Liver (tissue), 3 donors: ENCODE data around the gene OR51L1.
"Not testable (repeated sequence)": the region's sequence is repeated elsewhere in the genome, so short reads cannot be mapped to it uniquely, and the experiment has no call there.

Experiments
- NR2F2 ChIP-seq: IDR thresholded peaks from 2 replicates; pipeline ENCODE4 v1.6.1; 2016; ENCODE audit warnings: antibody characterized with exemption
- RAD21 ChIP-seq, 2 donors: IDR thresholded peaks; 2 replicates each; pipeline ENCODE4 v1.6.1; 2016; ENCODE audit warnings: antibody characterized with exemption in 2 of 2, mild to moderate bottlenecking in 2 of 2
- RXRA ChIP-seq, 2 donors: IDR thresholded peaks; 2 replicates each; pipeline ENCODE4 v1.6.1; 2017 to 2018; ENCODE audit warnings: antibody characterized with exemption in 2 of 2, mild to moderate bottlenecking in 1 of 2
- SP1 ChIP-seq: IDR thresholded peaks from 2 replicates; pipeline ENCODE4 v1.6.1; 2018; ENCODE audit warnings: antibody characterized with exemption, mild to moderate bottlenecking
- TAF1 ChIP-seq: conservative IDR thresholded peaks from 2 replicates; pipeline ENCODE4 v1.6.1; 2016; ENCODE audit warnings: antibody characterized with exemption, mild to moderate bottlenecking
- TF ChIP-seq, protein P1 (sequence below): fragments of 150-350 bp; IDR thresholded peaks from 2 replicates; pipeline ENCODE4 v1.5.1; 2017; ENCODE audit warnings: improper control_type of control experiment, low read depth, low read length; ENCODE audit not compliant: missing input control
- TF ChIP-seq, protein P2 (sequence below): IDR thresholded peaks from 2 replicates; pipeline ENCODE4 v1.6.1; 2016; ENCODE audit warnings: antibody characterized with exemption, mild to moderate bottlenecking
- TF ChIP-seq, protein P3 (sequence below): IDR thresholded peaks from 2 replicates; pipeline ENCODE4 v1.6.1; 2016; ENCODE audit warnings: antibody characterized with exemption
- TF ChIP-seq, protein P4 (sequence below): IDR thresholded peaks from 2 replicates; pipeline ENCODE4 v1.6.1; 2016; ENCODE audit warnings: antibody characterized with exemption
- TF ChIP-seq, protein P5 (sequence below): IDR thresholded peaks from 2 replicates; pipeline ENCODE4 v1.6.1; 2016; ENCODE audit warnings: antibody characterized with exemption
- donor health status: healthy.
- donor health status: healthy.

DNA sequence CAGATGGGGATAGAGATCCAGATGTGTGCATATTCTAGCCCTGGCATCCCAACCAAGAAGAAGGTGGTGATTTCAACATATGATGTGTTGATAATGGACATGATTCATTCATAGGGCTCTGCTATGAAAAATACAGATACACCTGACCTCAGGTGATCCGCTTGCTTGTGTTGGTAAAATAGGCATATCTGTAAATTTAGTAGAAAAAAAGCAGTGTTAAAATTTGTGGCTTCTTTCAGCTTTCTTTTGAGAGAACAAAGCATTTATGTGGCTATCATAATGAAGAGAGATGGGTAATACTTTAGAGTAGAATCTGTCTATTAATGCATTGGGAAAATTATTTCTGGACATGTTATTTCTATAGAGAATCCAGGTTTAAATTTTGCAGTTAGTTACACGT is 39.0 kb upstream of the OR51L1 start, which contains the start of gene OR51A2:
- not testable (repeated sequence) for TF ChIP-seq NR2F2; SP1; TAF1; RXRA (IDR thresholded peaks at IDR 0.05); RAD21 (IDR thresholded peaks at IDR 0.05)
- TF ChIP-seq, protein P1, sequence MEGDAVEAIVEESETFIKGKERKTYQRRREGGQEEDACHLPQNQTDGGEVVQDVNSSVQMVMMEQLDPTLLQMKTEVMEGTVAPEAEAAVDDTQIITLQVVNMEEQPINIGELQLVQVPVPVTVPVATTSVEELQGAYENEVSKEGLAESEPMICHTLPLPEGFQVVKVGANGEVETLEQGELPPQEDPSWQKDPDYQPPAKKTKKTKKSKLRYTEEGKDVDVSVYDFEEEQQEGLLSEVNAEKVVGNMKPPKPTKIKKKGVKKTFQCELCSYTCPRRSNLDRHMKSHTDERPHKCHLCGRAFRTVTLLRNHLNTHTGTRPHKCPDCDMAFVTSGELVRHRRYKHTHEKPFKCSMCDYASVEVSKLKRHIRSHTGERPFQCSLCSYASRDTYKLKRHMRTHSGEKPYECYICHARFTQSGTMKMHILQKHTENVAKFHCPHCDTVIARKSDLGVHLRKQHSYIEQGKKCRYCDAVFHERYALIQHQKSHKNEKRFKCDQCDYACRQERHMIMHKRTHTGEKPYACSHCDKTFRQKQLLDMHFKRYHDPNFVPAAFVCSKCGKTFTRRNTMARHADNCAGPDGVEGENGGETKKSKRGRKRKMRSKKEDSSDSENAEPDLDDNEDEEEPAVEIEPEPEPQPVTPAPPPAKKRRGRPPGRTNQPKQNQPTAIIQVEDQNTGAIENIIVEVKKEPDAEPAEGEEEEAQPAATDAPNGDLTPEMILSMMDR = not testable (repeated sequence)
- TF ChIP-seq, protein P2, sequence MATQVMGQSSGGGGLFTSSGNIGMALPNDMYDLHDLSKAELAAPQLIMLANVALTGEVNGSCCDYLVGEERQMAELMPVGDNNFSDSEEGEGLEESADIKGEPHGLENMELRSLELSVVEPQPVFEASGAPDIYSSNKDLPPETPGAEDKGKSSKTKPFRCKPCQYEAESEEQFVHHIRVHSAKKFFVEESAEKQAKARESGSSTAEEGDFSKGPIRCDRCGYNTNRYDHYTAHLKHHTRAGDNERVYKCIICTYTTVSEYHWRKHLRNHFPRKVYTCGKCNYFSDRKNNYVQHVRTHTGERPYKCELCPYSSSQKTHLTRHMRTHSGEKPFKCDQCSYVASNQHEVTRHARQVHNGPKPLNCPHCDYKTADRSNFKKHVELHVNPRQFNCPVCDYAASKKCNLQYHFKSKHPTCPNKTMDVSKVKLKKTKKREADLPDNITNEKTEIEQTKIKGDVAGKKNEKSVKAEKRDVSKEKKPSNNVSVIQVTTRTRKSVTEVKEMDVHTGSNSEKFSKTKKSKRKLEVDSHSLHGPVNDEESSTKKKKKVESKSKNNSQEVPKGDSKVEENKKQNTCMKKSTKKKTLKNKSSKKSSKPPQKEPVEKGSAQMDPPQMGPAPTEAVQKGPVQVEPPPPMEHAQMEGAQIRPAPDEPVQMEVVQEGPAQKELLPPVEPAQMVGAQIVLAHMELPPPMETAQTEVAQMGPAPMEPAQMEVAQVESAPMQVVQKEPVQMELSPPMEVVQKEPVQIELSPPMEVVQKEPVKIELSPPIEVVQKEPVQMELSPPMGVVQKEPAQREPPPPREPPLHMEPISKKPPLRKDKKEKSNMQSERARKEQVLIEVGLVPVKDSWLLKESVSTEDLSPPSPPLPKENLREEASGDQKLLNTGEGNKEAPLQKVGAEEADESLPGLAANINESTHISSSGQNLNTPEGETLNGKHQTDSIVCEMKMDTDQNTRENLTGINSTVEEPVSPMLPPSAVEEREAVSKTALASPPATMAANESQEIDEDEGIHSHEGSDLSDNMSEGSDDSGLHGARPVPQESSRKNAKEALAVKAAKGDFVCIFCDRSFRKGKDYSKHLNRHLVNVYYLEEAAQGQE = not testable (repeated sequence)
- TF ChIP-seq, protein P3, sequence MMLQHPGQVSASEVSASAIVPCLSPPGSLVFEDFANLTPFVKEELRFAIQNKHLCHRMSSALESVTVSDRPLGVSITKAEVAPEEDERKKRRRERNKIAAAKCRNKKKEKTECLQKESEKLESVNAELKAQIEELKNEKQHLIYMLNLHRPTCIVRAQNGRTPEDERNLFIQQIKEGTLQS = not testable (repeated sequence)
- TF ChIP-seq, protein P4, sequence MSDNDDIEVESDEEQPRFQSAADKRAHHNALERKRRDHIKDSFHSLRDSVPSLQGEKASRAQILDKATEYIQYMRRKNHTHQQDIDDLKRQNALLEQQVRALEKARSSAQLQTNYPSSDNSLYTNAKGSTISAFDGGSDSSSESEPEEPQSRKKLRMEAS = not testable (repeated sequence)
- TF ChIP-seq, protein P5, sequence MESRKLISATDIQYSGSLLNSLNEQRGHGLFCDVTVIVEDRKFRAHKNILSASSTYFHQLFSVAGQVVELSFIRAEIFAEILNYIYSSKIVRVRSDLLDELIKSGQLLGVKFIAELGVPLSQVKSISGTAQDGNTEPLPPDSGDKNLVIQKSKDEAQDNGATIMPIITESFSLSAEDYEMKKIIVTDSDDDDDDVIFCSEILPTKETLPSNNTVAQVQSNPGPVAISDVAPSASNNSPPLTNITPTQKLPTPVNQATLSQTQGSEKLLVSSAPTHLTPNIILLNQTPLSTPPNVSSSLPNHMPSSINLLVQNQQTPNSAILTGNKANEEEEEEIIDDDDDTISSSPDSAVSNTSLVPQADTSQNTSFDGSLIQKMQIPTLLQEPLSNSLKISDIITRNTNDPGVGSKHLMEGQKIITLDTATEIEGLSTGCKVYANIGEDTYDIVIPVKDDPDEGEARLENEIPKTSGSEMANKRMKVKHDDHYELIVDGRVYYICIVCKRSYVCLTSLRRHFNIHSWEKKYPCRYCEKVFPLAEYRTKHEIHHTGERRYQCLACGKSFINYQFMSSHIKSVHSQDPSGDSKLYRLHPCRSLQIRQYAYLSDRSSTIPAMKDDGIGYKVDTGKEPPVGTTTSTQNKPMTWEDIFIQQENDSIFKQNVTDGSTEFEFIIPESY = not testable (repeated sequence)
